Measurements from ENCODE around the gene GAB2.

Gene GAB2

GRCh38 chr11:78168539-78169477 lies 248.8 kb downstream of the GAB2 start:
- no peak for DNase-seq

GRCh38 chr11:78166855-78167469 lies 250.7 kb downstream of the GAB2 start:
- no peak for DNase-seq
